ENCODE results near the gene UGT1A1.

The UGT1A1 gene

GRCh38 chr2:233758849-233759248 is 1.2 kb upstream of the UGT1A1 start:
- DNase-seq, result no peak

- no peak for DNase-seq
Measured at GRCh38 chr2:233761040-233761769, 1.1 kb downstream of the UGT1A1 start.

GRCh38 chr2:233764264-233764663 is 4.2 kb downstream of the UGT1A1 start:
- DNase-seq, result no peak

GRCh38 chr2:233764761-233765160 is 4.7 kb downstream of the UGT1A1 start:
- no peak for DNase-seq

- no peak for DNase-seq
Measured at GRCh38 chr2:233766416-233766815, 6.3 kb downstream of the UGT1A1 start.

- no peak for DNase-seq
Measured at GRCh38 chr2:233768076-233768475, 8.0 kb downstream of the UGT1A1 start.

- DNase-seq, result no peak
Measured at GRCh38 chr2:233769260-233769659, 9.2 kb downstream of the UGT1A1 start.

GRCh38 chr2:233772153-233772552 is 12.1 kb downstream of the UGT1A1 start:
- DNase-seq, result no peak

- DNase-seq, result no peak
Measured at GRCh38 chr2:233772583-233772982, 12.5 kb downstream of the UGT1A1 start.

- no peak for DNase-seq
Measured at GRCh38 chr2:233773854-233774253, 13.8 kb downstream of the UGT1A1 start.

- no peak for DNase-seq
Measured at GRCh38 chr2:233775414-233775813, 15.3 kb downstream of the UGT1A1 start.

GRCh38 chr2:233778030-233778429 is 18.0 kb downstream of the UGT1A1 start, which contains the start of gene MROH2A:
TSS of gene MROH2A (plus strand) at chr2:233778330. CDS start at chr2:233779359, 1,029 bp downstream.
- no peak for DNase-seq

GRCh38 chr2:233779722-233780121 is 19.7 kb downstream of the UGT1A1 start:
- no peak for DNase-seq

GRCh38 chr2:233780771-233781170 is 20.7 kb downstream of the UGT1A1 start:
- DNase-seq, result no peak

GRCh38 chr2:233789554-233789953 is 29.5 kb downstream of the UGT1A1 start:
- no peak for DNase-seq

- no peak for DNase-seq
Measured at GRCh38 chr2:233791151-233791882, 31.2 kb downstream of the UGT1A1 start.

GRCh38 chr2:233791883-233792329 is 31.8 kb downstream of the UGT1A1 start:
- DNase-seq, result no peak

- no peak for DNase-seq
Measured at GRCh38 chr2:233792720-233793119, 32.6 kb downstream of the UGT1A1 start.

- DNase-seq, result no peak
Measured at GRCh38 chr2:233793465-233794127, 33.5 kb downstream of the UGT1A1 start.

GRCh38 chr2:233794128-233794658 is 34.1 kb downstream of the UGT1A1 start:
- DNase-seq, result no peak

GRCh38 chr2:233795735-233796171 is 35.7 kb downstream of the UGT1A1 start:
- DNase-seq, result no peak

GRCh38 chr2:233796254-233796653 is 36.2 kb downstream of the UGT1A1 start:
- DNase-seq, result no peak
